ENCODE data around the gene SARM1.

- TF ChIP-seq POLR2AphosphoS5 (IDR thresholded peaks at IDR 0.05; ENCODE audit: low read depth, low read length) (no peak), EZH2 (IDR thresholded peaks at IDR 0.05; ENCODE audit: low read depth, low read length, severe bottlenecking) (no peak), EP300 (IDR thresholded peaks at IDR 0.05; ENCODE audit: borderline replicate concordance in 1 of 2, low read depth in 2 of 2, low read length in 2 of 2) (no peak), POLR2A (IDR thresholded peaks at IDR 0.05; ENCODE audit: control extremely low read depth in 1 of 2, low read depth in 2 of 2, low read length in 2 of 2) (no peak), PHF8 (conservative IDR thresholded peaks at IDR 0.05; ENCODE audit: low read depth, low read length) (no peak), CHD1 (IDR thresholded peaks at IDR 0.05; ENCODE audit: low read depth, low read length) (no peak)
- TF ChIP-seq, protein P1, sequence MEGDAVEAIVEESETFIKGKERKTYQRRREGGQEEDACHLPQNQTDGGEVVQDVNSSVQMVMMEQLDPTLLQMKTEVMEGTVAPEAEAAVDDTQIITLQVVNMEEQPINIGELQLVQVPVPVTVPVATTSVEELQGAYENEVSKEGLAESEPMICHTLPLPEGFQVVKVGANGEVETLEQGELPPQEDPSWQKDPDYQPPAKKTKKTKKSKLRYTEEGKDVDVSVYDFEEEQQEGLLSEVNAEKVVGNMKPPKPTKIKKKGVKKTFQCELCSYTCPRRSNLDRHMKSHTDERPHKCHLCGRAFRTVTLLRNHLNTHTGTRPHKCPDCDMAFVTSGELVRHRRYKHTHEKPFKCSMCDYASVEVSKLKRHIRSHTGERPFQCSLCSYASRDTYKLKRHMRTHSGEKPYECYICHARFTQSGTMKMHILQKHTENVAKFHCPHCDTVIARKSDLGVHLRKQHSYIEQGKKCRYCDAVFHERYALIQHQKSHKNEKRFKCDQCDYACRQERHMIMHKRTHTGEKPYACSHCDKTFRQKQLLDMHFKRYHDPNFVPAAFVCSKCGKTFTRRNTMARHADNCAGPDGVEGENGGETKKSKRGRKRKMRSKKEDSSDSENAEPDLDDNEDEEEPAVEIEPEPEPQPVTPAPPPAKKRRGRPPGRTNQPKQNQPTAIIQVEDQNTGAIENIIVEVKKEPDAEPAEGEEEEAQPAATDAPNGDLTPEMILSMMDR (IDR thresholded peaks at IDR 0.05; ENCODE audit: control extremely low read depth in 1 of 3, insufficient read depth in 1 of 3, low read depth in 1 of 3, low read length in 3 of 3) = no peak
Measured at GRCh38 chr17:28327709-28328108, 43.8 kb upstream of the SARM1 start.

All from H1 (cell line).